ENCODE measurements around the gene PLAU. TPM values are rescaled to one million over a fixed set of nuclear protein-coding genes. Genes with fewer than 3 reads are reported as not detected.

The PLAU gene
- total and polyA plus RNA-seq, 2 of the 4 experiments (the other 2 are of a cell fraction) = 123 to 283 TPM

- ATAC-seq (ENCODE audit: low read depth) = no peak
- no peak overlapping the region for H2BK20ac ChIP-seq (ENCODE audit: low read depth, low read length)
Observed at GRCh38 chr10:73925539-73925938, 14.6 kb downstream of the PLAU start.

More at GRCh38 chr10:73925539-73925938, 14.6 kb downstream of the PLAU start:
- no peak overlapping the region for H4K91ac ChIP-seq (ENCODE audit: insufficient read depth, low read depth, low read length)
- no peak overlapping the region for H3K4me3 ChIP-seq (ENCODE audit: insufficient read depth, low read depth, low read length)
- dilution Hi-C loops (cut with HindIII; ENCODE audit: low sequenced_read_pairs, unreplicated experiment) = no loop called here
- no peaks in the 10 kb centered on the region for H3K36me3 ChIP-seq (ENCODE audit: control insufficient read depth, insufficient read depth, low read length)
- H3K9me3 ChIP-seq (ENCODE audit: control insufficient read depth, insufficient read depth, low read length) = no peaks in the 10 kb centered on the region
- H3K23ac ChIP-seq (ENCODE audit: low read depth, low read length) = no peak overlapping the region
- no peak overlapping the region for H3K56ac ChIP-seq (ENCODE audit: extremely low read depth, insufficient read depth, low read length)
- POLR2A ChIA-PET (ENCODE audit: unreplicated experiment) = no interaction called here
- H2AK9ac ChIP-seq (replicated peaks; ENCODE audit: low read depth, low read length, poor library complexity) = no peak overlapping the region
- H4K8ac ChIP-seq (ENCODE audit: low read depth in 2 of 2, low read length in 2 of 2) = no peak overlapping the region
- H3K4ac ChIP-seq (ENCODE audit: low read depth, low read length) = no peak overlapping the region
- H2BK15ac ChIP-seq (ENCODE audit: low read depth, low read length) = no peak overlapping the region
- peaks cover 7% of the 10 kb centered on the region for H3K9me1 ChIP-seq (ENCODE audit: insufficient read depth, low read length)
- peaks cover 7% of the 10 kb centered on the region for H3K4me1 ChIP-seq (ENCODE audit: control insufficient read depth, insufficient read depth, low read length)
- no peak overlapping the region for H3K27ac ChIP-seq (ENCODE audit: insufficient read depth, low read length)
- BruUV-seq (replicated peaks) = no TSS peak
- H4K5ac ChIP-seq (ENCODE audit: low read depth, low read length) = no peak overlapping the region
- CTCF ChIA-PET = no interaction called here
- TF ChIP-seq BHLHE40 (IDR thresholded peaks at IDR 0.05; ENCODE audit: low read depth, low read length) (no peak), ELK1 (IDR thresholded peaks at IDR 0.05; ENCODE audit: borderline replicate concordance, low read depth, low read length) (no peak), RCOR1 (IDR thresholded peaks at IDR 0.05; ENCODE audit: insufficient replicate concordance, low read length) (no peak), RFX5 (IDR thresholded peaks at IDR 0.05; ENCODE audit: low read depth, low read length) (no peak), POLR2A (IDR thresholded peaks at IDR 0.05; ENCODE audit: low read depth, low read length) (no peak), USF2 (IDR thresholded peaks at IDR 0.05; ENCODE audit: low read depth, low read length) (no peak), SMC3 (IDR thresholded peaks at IDR 0.05; ENCODE audit: low read depth, low read length) (no peak), MAZ (IDR thresholded peaks at IDR 0.05; ENCODE audit: borderline replicate concordance, low read depth, low read length) (no peak), RAD21 (IDR thresholded peaks at IDR 0.05; ENCODE audit: low read length) (no peak), CTCF (conservative IDR thresholded peaks at IDR 0.05; ENCODE audit: low read depth, low read length) (no peak), CEBPB (IDR thresholded peaks at IDR 0.05; ENCODE audit: low read depth, low read length) (no peak), MXI1 (IDR thresholded peaks at IDR 0.05; ENCODE audit: borderline replicate concordance, low read depth, low read length) (no peak), FOS (IDR thresholded peaks at IDR 0.05; ENCODE audit: low read depth, low read length) (no peak), MAFK (IDR thresholded peaks at IDR 0.05; ENCODE audit: low read depth, low read length) (no peak), CHD1 (IDR thresholded peaks at IDR 0.05; ENCODE audit: low read depth, low read length) (no peak), NFE2L2 (IDR thresholded peaks at IDR 0.05; ENCODE audit: low read depth, low read length) (no peak)
- no peak overlapping the region for H3K9ac ChIP-seq (ENCODE audit: low read depth, low read length)
- DNase-seq = no peak
- H2AFZ ChIP-seq (replicated peaks; ENCODE audit: low read length, poor library complexity) = no peak overlapping the region
- in situ Hi-C loops (cut with MboI; ENCODE audit: low sequenced_read_pairs) = no loop called here
- WGBS, 2 experiments (ENCODE audit: extremely low coverage in 2 of 2, insufficient read length in 1 of 2) = 90% methylated on average over 2 of the region's 4 CpGs; no CpG with 5 or more reads in 1 of the 2 experiments
- H2AK5ac ChIP-seq (ENCODE audit: low read depth, low read length) = no peak overlapping the region
- no peak overlapping the region for H3K14ac ChIP-seq (replicated peaks; ENCODE audit: low read depth, low read length)
- no peaks in the 10 kb centered on the region for H3K27me3 ChIP-seq (ENCODE audit: control insufficient read depth, insufficient read depth, low read length)
- intact Hi-C loops (cut with micrococcal nuclease) = no loop called here
- no peaks in the 10 kb centered on the region for H4K20me1 ChIP-seq (ENCODE audit: insufficient read depth, low read length)
- H2BK120ac ChIP-seq (ENCODE audit: low read depth, low read length) = no peak overlapping the region
- H2BK5ac ChIP-seq (ENCODE audit: low read depth, low read length, poor library complexity, severe bottlenecking) = no peak overlapping the region
- H3K4me2 ChIP-seq (ENCODE audit: low read depth, low read length) = no peak overlapping the region
- no peak overlapping the region for H3K18ac ChIP-seq (ENCODE audit: low read depth, low read length)
- no peaks in the 10 kb centered on the region for H3K79me1 ChIP-seq (ENCODE audit: low read depth in 1 of 2, low read length in 2 of 2)
